Activated naive CD8-positive, alpha-beta T cell treated with anti-CD3 and anti-CD28 coated beads, Interleukin-2, amount 10 ng/mL, durations not matched to agents 7 days and 5 days (primary cell): ENCODE measurements around the gene KRTAP1-1. TPM values are rescaled to one million over a fixed set of nuclear protein-coding genes. Genes with fewer than 3 reads are reported as not detected.

Experiments
- ATAC-seq: fragments of 150-1000 bp; cut with Tn5 transposase; one replicate; pipeline ENCODE4 v1.10.0; 2021; ENCODE audit warnings: low read depth, moderate library complexity
- POLR2A ChIA-PET: fragments of 350-600 bp; sonication (Branson Sonifier 250); formaldehyde crosslinking; loops from one replicate; lab custom pipeline; 2021; ENCODE audit warnings: antibody characterized with exemption; lab: Charles Lee
- DNase-seq: peaks from one replicate; pipeline ENCODE4 v3.0.0; 2021
- H3K27ac Mint-ChIP-seq: one replicate; pipeline ENCODE4 v1.8.0; 2022; ENCODE audit warnings: mild to moderate bottlenecking, mixed read lengths
- H3K27me3 Mint-ChIP-seq: one replicate; pipeline ENCODE4 v1.8.0; 2022; ENCODE audit warnings: mild to moderate bottlenecking, moderate library complexity, mixed read lengths
- H3K36me3 Mint-ChIP-seq: one replicate; pipeline ENCODE4 v1.8.0; 2021; ENCODE audit warnings: mild to moderate bottlenecking, mixed read lengths
- H3K4me1 Mint-ChIP-seq: one replicate; pipeline ENCODE4 v1.8.0; 2021; ENCODE audit warnings: mixed read lengths
- H3K4me3 Mint-ChIP-seq: one replicate; pipeline ENCODE4 v1.8.0; 2022; ENCODE audit warnings: mild to moderate bottlenecking, moderate library complexity, mixed read lengths
- H3K9me3 Mint-ChIP-seq: one replicate; pipeline ENCODE4 v1.8.0; 2021; ENCODE audit warnings: mixed read lengths
- total RNA-seq, 2 experiments: library from RNA; stranded (reverse); gene quantifications; one replicate each; pipeline ENCODE4 v1.2.3, GENCODE V29; 2021

KRTAP1-1 gene
- total RNA-seq, 2 experiments from 2014 or later: not detected

DNA sequence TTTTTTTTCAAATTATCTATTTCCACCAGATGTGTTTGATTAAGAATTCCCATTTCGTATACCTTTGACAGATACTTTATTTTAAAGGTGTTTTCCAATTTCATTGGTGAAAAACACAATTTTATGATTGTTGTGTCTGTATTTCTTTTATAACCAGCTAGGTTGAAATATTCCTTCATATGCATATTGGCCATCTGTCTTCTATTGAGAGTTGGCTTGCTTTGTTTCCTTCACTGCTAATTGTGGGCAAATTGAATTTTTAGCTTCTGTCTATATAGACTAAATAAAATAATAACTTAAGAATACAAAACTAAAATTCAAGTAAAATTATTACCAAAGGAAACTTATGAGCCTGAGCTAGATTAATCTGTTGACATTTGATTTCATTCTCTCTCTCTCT lies 46.1 kb downstream of the KRTAP1-1 start:
- Mint-ChIP-seq H3K4me1 (no peaks in the 10 kb centered on the region), H3K9me3 (no peaks in the 10 kb centered on the region), H3K27ac (no peak overlapping the region), H3K4me3 (no peak overlapping the region), H3K36me3 (no peaks in the 10 kb centered on the region), H3K27me3 (peaks cover 30% of the 10 kb centered on the region)
- ATAC-seq (no peak), DNase-seq (no peak)
- POLR2A ChIA-PET: no interaction called here

DNA sequence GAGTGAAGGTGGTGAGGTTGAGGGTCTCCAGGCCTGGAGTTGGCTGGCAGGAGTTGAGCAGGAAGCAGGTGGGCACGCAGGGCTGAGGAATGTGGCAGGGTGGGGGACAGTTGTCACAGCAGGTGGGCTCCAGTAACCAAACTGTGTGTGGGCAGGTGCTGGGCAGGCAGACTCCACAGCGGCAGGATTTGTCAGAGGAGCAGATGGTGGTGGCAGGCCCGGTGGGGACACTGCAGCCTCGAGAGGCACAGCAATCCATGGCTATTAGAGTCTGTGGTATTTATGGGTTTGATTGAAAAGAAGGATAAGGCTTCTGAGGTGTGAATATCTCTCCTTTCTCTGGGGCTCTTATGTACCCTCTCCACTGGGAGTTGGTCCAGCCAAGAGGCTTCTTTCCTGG lies 47.4 kb downstream of the KRTAP1-1 start, which contains the start of gene KRTAP3-3:
KRTAP3-3 (minus strand) TSS at position 326 of the 400 bp plus-strand sequence; CDS start at position 259, 67 bp downstream.
- Mint-ChIP-seq H3K36me3 (no peaks in the 10 kb centered on the region), H3K27ac (no peak within 1 kb of the TSS), H3K4me1 (no peaks in the 10 kb centered on the region), H3K4me3 (no peak within 1 kb of the TSS), H3K9me3 (no peaks in the 10 kb centered on the region), H3K27me3 (peaks cover 26% of the 10 kb centered on the region)
- POLR2A ChIA-PET: no interaction called here
- no peak for ATAC-seq
- DNase-seq: no peak

DNA sequence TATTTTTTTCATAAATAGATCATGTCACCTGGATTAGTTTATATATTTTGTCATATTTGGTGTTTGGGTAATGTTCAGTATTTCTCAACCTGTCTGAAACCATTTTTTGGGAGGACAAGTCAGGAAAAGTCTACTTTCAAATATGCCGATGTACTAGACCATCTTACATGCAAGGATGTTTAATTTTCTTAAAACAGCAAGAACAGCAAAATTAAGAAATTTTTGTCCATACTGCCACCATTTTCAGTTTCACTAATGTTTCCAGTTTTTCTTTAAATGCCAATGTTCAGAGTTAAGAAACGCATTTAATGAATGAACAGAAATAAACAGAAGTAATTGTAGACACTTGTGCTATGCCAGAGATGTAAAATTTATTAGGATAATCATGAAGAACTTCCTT lies 48.2 kb downstream of the KRTAP1-1 start:
- ATAC-seq (no peak), DNase-seq (no peak)
- Mint-ChIP-seq H3K27ac (no peak overlapping the region), H3K27me3 (peaks cover 26% of the 10 kb centered on the region), H3K4me1 (no peaks in the 10 kb centered on the region), H3K4me3 (no peak overlapping the region), H3K9me3 (no peaks in the 10 kb centered on the region), H3K36me3 (no peaks in the 10 kb centered on the region)
- POLR2A ChIA-PET: no interaction called here

DNA sequence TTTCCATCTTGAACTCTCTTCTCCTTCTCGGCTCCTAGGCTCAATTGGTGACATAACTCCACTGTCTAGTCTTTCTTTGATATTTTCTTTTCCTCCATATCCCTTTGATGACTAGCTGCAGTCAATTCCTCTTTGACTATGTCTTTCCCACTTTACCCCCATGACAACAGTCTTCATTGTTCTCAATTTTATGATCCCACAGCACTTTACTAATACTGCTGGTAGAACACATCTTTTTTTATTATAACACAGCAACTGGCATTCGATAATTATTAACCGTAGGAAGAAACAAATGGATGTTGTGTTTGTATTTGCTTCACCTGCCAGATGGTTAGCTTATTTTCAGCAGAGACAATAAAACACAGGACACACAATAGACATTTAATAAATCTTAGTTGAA lies 48.6 kb downstream of the KRTAP1-1 start:
- POLR2A ChIA-PET: no interaction called here
- Mint-ChIP-seq H3K36me3 (no peaks in the 10 kb centered on the region), H3K4me1 (no peaks in the 10 kb centered on the region), H3K27me3 (peaks cover 26% of the 10 kb centered on the region), H3K9me3 (no peaks in the 10 kb centered on the region), H3K4me3 (no peak overlapping the region), H3K27ac (no peak overlapping the region)
- ATAC-seq: no peak
- no peak for DNase-seq

Other genes starting within 250 kb of the KRTAP1-1 start
- gene KRT28, start 241.5 kb downstream of the KRTAP1-1 start, total RNA-seq: not detected
- 10 to 100 TPM; 25.7 to 28.6 TPM for gene KRT10, start 218.8 kb downstream of the KRTAP1-1 start, total RNA-seq
- not detected for gene KRT12, start 174.2 kb downstream of the KRTAP1-1 start, total RNA-seq
- gene KRT20, start 156.2 kb downstream of the KRTAP1-1 start, total RNA-seq: not detected
- gene KRT23, start 103.8 kb downstream of the KRTAP1-1 start, total RNA-seq: not detected
- gene KRT39, start 74.5 kb downstream of the KRTAP1-1 start, total RNA-seq: not detected
- gene KRT40, start 57.1 kb downstream of the KRTAP1-1 start, total RNA-seq: not detected
- not detected for gene KRTAP3-3, start 47.3 kb downstream of the KRTAP1-1 start, total RNA-seq
- gene KRTAP3-2, start 41.5 kb downstream of the KRTAP1-1 start, total RNA-seq: not detected
- gene KRTAP3-1, start 32.3 kb downstream of the KRTAP1-1 start, total RNA-seq: not detected
- gene KRTAP1-5, start 14.2 kb downstream of the KRTAP1-1 start, total RNA-seq: not detected
- gene KRTAP1-4, start 11.3 kb downstream of the KRTAP1-1 start, total RNA-seq: not detected
- not detected for gene KRTAP1-3, start 6.6 kb downstream of the KRTAP1-1 start, total RNA-seq
- gene KRTAP2-1, start 5.9 kb upstream of the KRTAP1-1 start, total RNA-seq: not detected
- not detected for gene KRTAP2-2, start 13.8 kb upstream of the KRTAP1-1 start, total RNA-seq
- not detected for gene KRTAP2-3, start 18.7 kb upstream of the KRTAP1-1 start, total RNA-seq
- not detected for gene KRTAP2-4, start 24.4 kb upstream of the KRTAP1-1 start, total RNA-seq
- gene KRTAP4-7, start 42.7 kb upstream of the KRTAP1-1 start, total RNA-seq: not detected
- not detected for gene KRTAP4-8, start 56.7 kb upstream of the KRTAP1-1 start, total RNA-seq
- gene KRTAP4-16, start 60.8 kb upstream of the KRTAP1-1 start, total RNA-seq: not detected
- gene KRTAP4-9, start 63.9 kb upstream of the KRTAP1-1 start, total RNA-seq: not detected
- not detected for gene KRTAP4-11, start 76.9 kb upstream of the KRTAP1-1 start, total RNA-seq
- gene KRTAP4-12, start 82.7 kb upstream of the KRTAP1-1 start, total RNA-seq: not detected
- gene KRTAP4-6, start 99.1 kb upstream of the KRTAP1-1 start, total RNA-seq: not detected
- gene KRTAP4-5, start 108.4 kb upstream of the KRTAP1-1 start, total RNA-seq: not detected
- not detected for gene KRTAP4-4, start 119.3 kb upstream of the KRTAP1-1 start, total RNA-seq
- gene KRTAP4-3, start 126.8 kb upstream of the KRTAP1-1 start, total RNA-seq: not detected
- not detected for gene KRTAP4-2, start 136.8 kb upstream of the KRTAP1-1 start, total RNA-seq
- gene KRTAP4-1, start 143.5 kb upstream of the KRTAP1-1 start, total RNA-seq: not detected
- gene KRTAP9-1, start 148.4 kb upstream of the KRTAP1-1 start, total RNA-seq: not detected
- not detected for gene KRTAP9-2, start 185.2 kb upstream of the KRTAP1-1 start, total RNA-seq
- gene KRTAP9-3, start 191.0 kb upstream of the KRTAP1-1 start, total RNA-seq: not detected
- gene KRTAP9-8, start 196.5 kb upstream of the KRTAP1-1 start, total RNA-seq: not detected
- gene KRTAP9-4, start 208.2 kb upstream of the KRTAP1-1 start, total RNA-seq: not detected
- gene KRTAP9-9, start 213.9 kb upstream of the KRTAP1-1 start, total RNA-seq: not detected
- not detected for gene KRTAP9-6, start 223.9 kb upstream of the KRTAP1-1 start, total RNA-seq
- not detected for gene KRTAP9-7, start 234.2 kb upstream of the KRTAP1-1 start, total RNA-seq